Urothelium cell line (cell line): ENCODE data around the gene ACACA.

Experiments
- DNase-seq: peaks from one replicate; pipeline ENCODE4 v3.0.0; 2011; ENCODE audit warnings: low spot score, mixed read lengths
- FAIRE-seq: peaks from 2 replicates; lab custom pipeline; 2011; peaks lifted over from hg19 to GRCh38; lab: Jason Lieb, UNC

The ACACA gene

GRCh38 chr17:37246085-37246484, 160.6 kb downstream of the ACACA start:
- no peak for DNase-seq
- no peak for FAIRE-seq

- no peak for DNase-seq
- no peak for FAIRE-seq
Measured at GRCh38 chr17:37240381-37240780, 166.3 kb downstream of the ACACA start.

- FAIRE-seq (no peak), DNase-seq (peak; percentile 19)
Measured at GRCh38 chr17:37239690-37240334, 166.8 kb downstream of the ACACA start.

- DNase-seq, result no peak
- no peak for FAIRE-seq
Measured at GRCh38 chr17:37234106-37234505, 172.5 kb downstream of the ACACA start.

- DNase-seq, result no peak
- FAIRE-seq, result no peak
Measured at GRCh38 chr17:37233036-37233435, 173.6 kb downstream of the ACACA start.

- no peak for FAIRE-seq
- DNase-seq, result no peak
Measured at GRCh38 chr17:37231887-37232286, 174.7 kb downstream of the ACACA start.

GRCh38 chr17:37230633-37231032, 176.0 kb downstream of the ACACA start:
- no peak for DNase-seq

GRCh38 chr17:37225465-37225864, 181.2 kb downstream of the ACACA start:
- DNase-seq (no peak), FAIRE-seq (no peak)

More at GRCh38 chr17:37230633-37231032, 176.0 kb downstream of the ACACA start:
- FAIRE-seq, result no peak

- FAIRE-seq, result no peak
Measured at GRCh38 chr17:37221865-37222264, 184.8 kb downstream of the ACACA start.

GRCh38 chr17:37220607-37220953, 186.1 kb downstream of the ACACA start:
- DNase-seq, result peak; percentile 8
- FAIRE-seq, result no peak

More at GRCh38 chr17:37221865-37222264, 184.8 kb downstream of the ACACA start:
- no peak for DNase-seq

GRCh38 chr17:37219876-37220606, 186.6 kb downstream of the ACACA start:
- no peak for FAIRE-seq

GRCh38 chr17:37218849-37219248, 187.8 kb downstream of the ACACA start:
- FAIRE-seq (no peak), DNase-seq (no peak)

More at GRCh38 chr17:37219876-37220606, 186.6 kb downstream of the ACACA start:
- DNase-seq, result no peak

GRCh38 chr17:37214416-37214815, 192.2 kb downstream of the ACACA start:
- DNase-seq, result no peak
- no peak for FAIRE-seq

GRCh38 chr17:37213927-37214326, 192.7 kb downstream of the ACACA start:
- DNase-seq (no peak), FAIRE-seq (no peak)

GRCh38 chr17:37212179-37212578, 194.5 kb downstream of the ACACA start:
- DNase-seq (no peak), FAIRE-seq (no peak)

GRCh38 chr17:37211136-37211535, 195.5 kb downstream of the ACACA start:
- DNase-seq (no peak), FAIRE-seq (no peak)

GRCh38 chr17:37207103-37207502, 199.5 kb downstream of the ACACA start:
- no peak for FAIRE-seq
- no peak for DNase-seq

GRCh38 chr17:37206299-37206698, 200.3 kb downstream of the ACACA start:
- FAIRE-seq, result no peak
- DNase-seq, result no peak

- DNase-seq (no peak), FAIRE-seq (no peak)
Measured at GRCh38 chr17:37200497-37200896, 206.1 kb downstream of the ACACA start.

GRCh38 chr17:37197336-37197735, 209.3 kb downstream of the ACACA start:
- no peak for DNase-seq
- FAIRE-seq, result no peak

GRCh38 chr17:37194208-37194607, 212.4 kb downstream of the ACACA start:
- no peak for DNase-seq
- FAIRE-seq, result no peak

GRCh38 chr17:37191219-37191618, 215.4 kb downstream of the ACACA start:
- DNase-seq, result no peak
- no peak for FAIRE-seq
